A549 (cell line): Measurements from ENCODE around the gene PPP4C. TPM values are rescaled to one million over a fixed set of nuclear protein-coding genes. Genes with fewer than 3 reads are reported as not detected.

Source experiments
- ATAC-seq, 2 experiments: fragments of 200-7000 bp in 1 of 2; fragments of >200 bp in 1 of 2; cut with Nextera tagmentation in 1 of 2; cut with Tn5 transposase in 1 of 2; 3 replicates each; pipeline versions ENCODE4 v1.8.0 to v1.9.1; 2018 to 2020; ENCODE audit warnings: mild to moderate bottlenecking in 1 of 2, moderate library complexity in 1 of 2
- CTCF ChIA-PET: fragments of 300-600 bp; sonication (Branson Sonifier 250); formaldehyde crosslinking; extraction: SDS; loops from one replicate; lab custom pipeline; 2021; ENCODE audit warnings: antibody characterized with exemption, inconsistent platforms; lab: Yijun Ruan, JAX
- POLR2A ChIA-PET: fragments of 350-600 bp; formaldehyde crosslinking; extraction: SDS; loops from one replicate; lab custom pipeline; 2021; ENCODE audit warnings: antibody characterized with exemption, inconsistent platforms; lab: Yijun Ruan, JAX
- DNase-seq, 2 experiments: peaks; one replicate each; pipeline versions ENCODE4 v3.0.0 to v3.0.0-alpha.2; 2011 to 2016; ENCODE audit warnings: low read depth in 1 of 2, low spot score in 1 of 2
- FAIRE-seq: peaks from 2 replicates; lab custom pipeline; 2011; peaks lifted over from hg19 to GRCh38; lab: Jason Lieb, UNC
- H3K27ac ChIP-seq, 2 experiments: fragments of >200 bp; sonication (Bioruptor Twin); formaldehyde crosslinking; 3 replicates each; pipeline ENCODE4 v1.5.1; 2016 to 2017
- H3K4me1 ChIP-seq: fragments of >200 bp; sonication (Bioruptor Twin); formaldehyde crosslinking; 3 replicates; pipeline ENCODE4 v1.6.1; 2016
- H3K4me2 ChIP-seq: fragments of >200 bp; sonication (Bioruptor Twin); formaldehyde crosslinking; 3 replicates; pipeline ENCODE4 v1.6.1; 2016
- H3K4me3 ChIP-seq: fragments of >200 bp; sonication (Bioruptor Twin); formaldehyde crosslinking; 3 replicates; pipeline ENCODE4 v1.5.1; 2016
- H3K9me3 ChIP-seq: fragments of >200 bp; sonication (Bioruptor Twin); formaldehyde crosslinking; 3 replicates; pipeline ENCODE4 v1.6.1; 2016
- BHLHE40 ChIP-seq: IDR thresholded peaks from 2 replicates; pipeline ENCODE4 v1.6.1; 2012; ENCODE audit warnings: low read depth, low read length, inconsistent platforms
- CEBPB ChIP-seq, 2 experiments: fragments of >200 bp in 1 of 2; sonication (Bioruptor Twin) in 1 of 2; formaldehyde crosslinking in 1 of 2; IDR thresholded peaks; 2 replicates each; pipeline ENCODE4 v1.6.1; 2012 to 2016
- EP300 ChIP-seq, 2 experiments: fragments of >200 bp; sonication (Bioruptor Twin); formaldehyde crosslinking; IDR thresholded peaks; 2 replicates in 1 of 2; 3 replicates in 1 of 2; pipeline ENCODE4 v1.6.1; 2016 to 2017
- GATA3 ChIP-seq: IDR thresholded peaks from 2 replicates; pipeline ENCODE4 v1.6.1; 2012; ENCODE audit warnings: borderline replicate concordance
- HDAC2 ChIP-seq: fragments of 200-600 bp; sonication (generic); IDR thresholded peaks from 2 replicates; pipeline ENCODE4 v1.6.1; 2016
- KDM1A ChIP-seq: fragments of 200-600 bp; sonication (generic); IDR thresholded peaks from 2 replicates; pipeline ENCODE4 v1.6.1; 2016; ENCODE audit warnings: low read depth, mild to moderate bottlenecking
- MAZ ChIP-seq: fragments of 150-350 bp; IDR thresholded peaks from 2 replicates; pipeline ENCODE4 v1.6.1; 2014; ENCODE audit warnings: antibody characterized with exemption, low read depth, low read length, borderline replicate concordance
- NPAS2 ChIP-seq: fragments of 250-450 bp; sonication (Bioruptor Pico); IDR thresholded peaks from 2 replicates; pipeline ENCODE4 v1.8.0; 2022; ENCODE audit warnings: mild to moderate bottlenecking, moderate library complexity, borderline replicate concordance
- NR3C1 ChIP-seq: fragments of >200 bp; sonication (Bioruptor Twin); formaldehyde crosslinking; IDR thresholded peaks from 3 replicates; pipeline ENCODE4 v1.6.1; 2017
- RARB ChIP-seq: fragments of 250-450 bp; sonication (Bioruptor Pico); IDR thresholded peaks from 2 replicates; pipeline ENCODE4 v1.8.0; 2021; ENCODE audit warnings: mild to moderate bottlenecking, moderate library complexity
- RNF2 ChIP-seq: fragments of 200-600 bp; sonication (generic); IDR thresholded peaks from 2 replicates; pipeline ENCODE4 v1.6.1; 2016; ENCODE audit warnings: low read depth, mild to moderate bottlenecking, antibody characterized with exemption, moderate library complexity, borderline replicate concordance
- SMC3 ChIP-seq: fragments of >200 bp; sonication (Bioruptor Twin); formaldehyde crosslinking; IDR thresholded peaks from 3 replicates; pipeline ENCODE4 v1.6.1; 2018; ENCODE audit warnings: inconsistent platforms
- TP53 ChIP-seq: fragments of 250-450 bp; sonication (Bioruptor Pico); IDR thresholded peaks from 2 replicates; pipeline ENCODE4 v1.5.0; 2021; ENCODE audit warnings: mild to moderate bottlenecking, moderate library complexity
- ZC3H11A ChIP-seq: fragments of 450-650 bp; IDR thresholded peaks from 2 replicates; pipeline ENCODE4 v1.6.1; 2014; ENCODE audit warnings: antibody characterized with exemption, mild to moderate bottlenecking
- ZFP36 ChIP-seq: fragments of 450-650 bp; IDR thresholded peaks from 2 replicates; pipeline ENCODE4 v1.6.1; 2014; ENCODE audit warnings: borderline replicate concordance; ENCODE audit not compliant: partially characterized antibody
- WGBS: methylation state at CpG from one replicate; pipeline ENCODE4 v1.1.6; 2017; ENCODE audit errors: missing lambda C conversion rate; 5-methylcytosine and 5-hydroxymethylcytosine counted together
- polyA plus RNA-seq, 4 experiments: library from polyadenylated mRNA; depleted of rRNA in 3 of 4; stranded (reverse); fragments of >200 nt; fragmentation: RNase III in 1 of 4; extraction: RNeasy Plus Mini Kit Qiagen cat#74134 plus additional on column Dnase treatment in 1 of 4; gene quantifications; 2 replicates in 3 of 4; 3 replicates in 1 of 4; pipeline ENCODE4 v1.2.3, GENCODE V29; 2011 to 2017
- TF ChIP-seq, protein P1 (sequence below): fragments of 250-450 bp; sonication (Bioruptor Pico); IDR thresholded peaks from 2 replicates; pipeline ENCODE4 v1.5.0; 2020; ENCODE audit warnings: low read depth, mild to moderate bottlenecking, moderate library complexity
- TF ChIP-seq, protein P2 (sequence below): IDR thresholded peaks from 2 replicates; pipeline ENCODE4 v1.6.1; 2012; ENCODE audit warnings: low read depth, borderline replicate concordance
- TF ChIP-seq, protein P3 (sequence below): fragments of 250-450 bp; sonication (Bioruptor Pico); IDR thresholded peaks from 2 replicates; pipeline ENCODE4 v1.5.0; 2021; ENCODE audit warnings: mild to moderate bottlenecking, moderate library complexity, borderline replicate concordance

The PPP4C gene
- polyA plus RNA-seq, 2 of the 4 experiments (the other 2 are of a cell fraction), result 102 to 115 TPM

DNA sequence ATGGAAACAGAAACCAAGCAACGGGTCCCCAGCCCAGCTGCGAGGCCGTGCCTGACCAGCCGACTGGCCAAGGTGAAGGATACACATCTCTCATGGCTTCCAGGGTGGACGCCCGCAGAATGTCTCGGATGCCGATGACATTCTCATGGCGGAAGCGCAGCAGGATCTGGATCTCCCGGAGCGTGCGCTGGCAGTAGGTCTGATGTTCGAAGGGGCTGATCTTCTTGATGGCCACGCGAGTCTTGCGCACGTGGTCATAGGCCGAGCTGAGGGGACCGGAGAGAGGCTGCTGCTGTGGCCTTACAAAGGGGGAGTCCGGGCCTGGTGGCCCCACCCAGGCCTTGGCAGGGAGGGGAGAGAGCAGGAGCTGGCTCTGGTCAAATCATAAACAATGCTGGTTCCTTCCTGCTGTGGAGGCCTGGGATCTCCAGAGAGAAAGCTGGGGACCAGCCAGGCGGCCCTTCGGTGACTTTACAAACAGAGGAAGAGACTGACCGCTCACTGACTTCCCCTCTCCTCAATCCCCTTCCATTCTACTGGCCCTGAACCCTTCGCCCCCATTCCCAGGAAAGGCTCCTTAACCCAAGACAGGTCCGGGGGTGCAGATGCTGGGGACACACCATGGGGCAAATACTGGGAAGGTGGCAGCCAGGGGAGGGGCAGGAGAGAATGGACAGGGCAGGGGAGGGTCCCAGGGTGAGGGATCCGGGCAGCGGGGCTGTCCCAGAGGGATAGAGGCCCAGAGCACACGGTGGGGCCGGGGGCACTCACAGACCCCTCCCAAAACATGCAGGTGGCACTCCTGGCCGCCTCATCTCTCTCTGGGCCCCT is 46.2 kb downstream of the PPP4C start:
- Histone ChIP-seq H3K27ac (peak overlapping the region; percentile 92 to 94), H3K4me3 (peak overlapping the region; percentile 73), H3K4me2 (peak overlapping the region; percentile 80), H3K9me3 (no peaks in the 10 kb centered on the region), H3K4me1 (peaks cover 27% of the 10 kb centered on the region)
- FAIRE-seq, result no peak
- TF ChIP-seq EP300 (IDR thresholded peaks at IDR 0.05), result no peak
- TF ChIP-seq ZFP36, result no peak
- TF ChIP-seq, protein P1, sequence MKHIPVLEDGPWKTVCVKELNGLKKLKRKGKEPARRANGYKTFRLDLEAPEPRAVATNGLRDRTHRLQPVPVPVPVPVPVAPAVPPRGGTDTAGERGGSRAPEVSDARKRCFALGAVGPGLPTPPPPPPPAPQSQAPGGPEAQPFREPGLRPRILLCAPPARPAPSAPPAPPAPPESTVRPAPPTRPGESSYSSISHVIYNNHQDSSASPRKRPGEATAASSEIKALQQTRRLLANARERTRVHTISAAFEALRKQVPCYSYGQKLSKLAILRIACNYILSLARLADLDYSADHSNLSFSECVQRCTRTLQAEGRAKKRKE, result no peak
- TF ChIP-seq ZC3H11A, result no peak
- no peak for TF ChIP-seq SMC3
- TF ChIP-seq MAZ, result no peak
- TF ChIP-seq CEBPB (IDR thresholded peaks at IDR 0.05), result no peak
- no peak for TF ChIP-seq NPAS2 (CRISPR knock-in tag)
- no peak for TF ChIP-seq HDAC2
- TF ChIP-seq TP53, result no peak
- TF ChIP-seq RARB (CRISPR knock-in tag), result no peak
- TF ChIP-seq GATA3, result no peak
- TF ChIP-seq RNF2, result no peak
- TF ChIP-seq, protein P2, sequence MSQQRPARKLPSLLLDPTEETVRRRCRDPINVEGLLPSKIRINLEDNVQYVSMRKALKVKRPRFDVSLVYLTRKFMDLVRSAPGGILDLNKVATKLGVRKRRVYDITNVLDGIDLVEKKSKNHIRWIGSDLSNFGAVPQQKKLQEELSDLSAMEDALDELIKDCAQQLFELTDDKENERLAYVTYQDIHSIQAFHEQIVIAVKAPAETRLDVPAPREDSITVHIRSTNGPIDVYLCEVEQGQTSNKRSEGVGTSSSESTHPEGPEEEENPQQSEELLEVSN, result no peak
- TF ChIP-seq, protein P3, sequence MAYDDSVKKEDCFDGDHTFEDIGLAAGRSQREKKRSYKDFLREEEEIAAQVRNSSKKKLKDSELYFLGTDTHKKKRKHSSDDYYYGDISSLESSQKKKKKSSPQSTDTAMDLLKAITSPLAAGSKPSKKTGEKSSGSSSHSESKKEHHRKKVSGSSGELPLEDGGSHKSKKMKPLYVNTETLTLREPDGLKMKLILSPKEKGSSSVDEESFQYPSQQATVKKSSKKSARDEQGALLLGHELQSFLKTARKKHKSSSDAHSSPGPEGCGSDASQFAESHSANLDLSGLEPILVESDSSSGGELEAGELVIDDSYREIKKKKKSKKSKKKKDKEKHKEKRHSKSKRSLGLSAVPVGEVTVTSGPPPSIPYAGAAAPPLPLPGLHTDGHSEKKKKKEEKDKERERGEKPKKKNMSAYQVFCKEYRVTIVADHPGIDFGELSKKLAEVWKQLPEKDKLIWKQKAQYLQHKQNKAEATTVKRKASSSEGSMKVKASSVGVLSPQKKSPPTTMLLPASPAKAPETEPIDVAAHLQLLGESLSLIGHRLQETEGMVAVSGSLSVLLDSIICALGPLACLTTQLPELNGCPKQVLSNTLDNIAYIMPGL (CRISPR knock-in tag), result no peak
- no peak; a peak in 1 of 6 replicates for ATAC-seq
- WGBS, result 84% methylated on average over 31 of the region's 31 CpGs
- CTCF ChIA-PET, result interaction anchor here (2.4 to 13.1 kb wide), 2 partner anchors 11 to 29 kb away, joined by 16 to 153 read pairs; partner anchors contain the start of genes TBX6 and YPEL3
- POLR2A ChIA-PET, result no interaction called here
- no peak for DNase-seq

DNA sequence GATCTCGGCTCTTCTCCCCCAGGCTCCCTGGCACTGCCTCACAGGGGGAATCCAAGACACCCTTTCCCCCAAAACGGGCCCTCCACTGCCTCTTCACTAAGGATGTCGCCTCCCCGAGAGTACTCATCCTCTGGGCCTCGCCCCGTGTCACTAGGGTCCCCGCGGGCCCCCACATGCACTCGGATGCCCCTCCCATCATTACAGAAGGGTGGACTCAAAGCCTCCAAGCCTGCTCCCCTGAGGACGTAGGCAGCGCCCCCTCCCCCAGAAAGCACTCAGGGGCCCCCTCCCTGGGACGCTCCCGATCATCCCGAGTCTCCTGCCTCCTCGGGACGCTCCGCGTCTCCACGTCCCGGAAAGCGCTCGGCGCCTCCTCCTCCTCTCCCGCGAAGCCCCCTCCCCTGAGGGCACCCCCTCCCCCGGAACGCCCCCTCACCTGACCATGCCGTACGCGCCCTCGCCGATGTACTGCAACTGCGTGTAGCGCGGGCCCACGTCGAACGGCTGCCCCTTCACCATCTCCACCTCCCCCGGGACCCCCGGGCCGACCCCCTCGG is 46.9 kb downstream of the PPP4C start:
- peaks cover 27% of the 10 kb centered on the region for H3K4me1 ChIP-seq
- H3K9me3 ChIP-seq, result no peaks in the 10 kb centered on the region
- POLR2A ChIA-PET, result no interaction called here
- TF ChIP-seq NR3C1, result no peak
- TF ChIP-seq KDM1A, result no peak
- TF ChIP-seq BHLHE40, result no peak
- TF ChIP-seq, protein P3 (CRISPR knock-in tag), result no peak
- DNase-seq (no peak), ATAC-seq (peak in 1 of 2 experiments; percentile 17; a peak in 3 of 6 replicates), FAIRE-seq (no peak)
- WGBS, result 39% methylated on average over 10 of the region's 42 CpGs
- H3K4me3 ChIP-seq, result peak overlapping the region; percentile 73
- CTCF ChIA-PET, result interaction anchor here (2.4 kb wide), 1 partner anchor 12 kb away, joined by 16 read pairs; no protein-coding TSS in a partner anchor
- H3K4me2 ChIP-seq, result peak overlapping the region; percentile 80
- peak overlapping the region; percentile 92 to 94 for H3K27ac ChIP-seq
